Stimulated activated naive CD4-positive, alpha-beta T cell (primary cell): Measurements from ENCODE around the gene ALG9.

Source experiments
- DNase-seq, 6 experiments: peaks; one replicate each; lab custom pipeline; 2025; lab: John Stamatoyannopoulos, UW

ALG9 gene

GRCh38 chr11:111765984-111766833, 105.2 kb downstream of the ALG9 start, which contains the start of gene PPP2R1B:
Gene PPP2R1B (minus strand): TSS chr11:111766389. CDS start chr11:111766361, 28 bp downstream.
- peak; percentile 69 to 89 (median 78) for DNase-seq

DNA sequence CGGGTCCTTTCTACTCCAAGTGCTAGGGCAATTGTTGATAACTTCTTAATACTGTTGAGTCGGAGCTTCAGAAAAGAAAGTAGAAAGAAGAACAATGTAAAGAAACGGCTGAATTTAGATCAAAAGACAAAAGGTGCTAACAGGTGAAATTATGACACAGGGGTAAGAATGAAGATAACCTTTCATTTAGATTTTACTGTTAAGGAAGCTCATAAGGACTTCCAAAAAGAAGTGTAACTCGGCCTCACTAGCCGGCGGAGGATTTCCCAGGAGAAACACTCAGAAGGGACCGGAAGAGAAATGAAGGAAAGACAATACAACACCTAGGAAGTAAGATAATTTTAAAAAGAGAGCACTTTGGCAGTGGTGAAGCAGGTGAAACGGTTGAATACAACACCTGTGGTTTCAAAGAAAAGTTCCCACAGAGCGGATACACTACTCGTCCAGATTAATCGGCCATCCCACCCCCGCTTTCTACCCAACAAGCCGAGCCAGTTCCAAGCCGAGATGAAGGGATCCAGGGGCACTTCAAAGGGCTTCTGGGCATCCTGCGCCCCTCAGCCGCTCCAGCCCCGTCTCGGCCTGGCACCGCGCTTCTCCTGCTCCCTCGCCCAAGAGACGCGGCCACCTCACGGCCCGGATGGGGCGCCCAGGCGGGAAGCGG, 105.9 kb downstream of the ALG9 start:
- peak in 3 of 6 experiments; percentile 25 to 45 (median 42) for DNase-seq

- DNase-seq: no peak
Measured at GRCh38 chr11:111764621-111765020, 106.8 kb downstream of the ALG9 start.

GRCh38 chr11:111762981-111763643, 108.3 kb downstream of the ALG9 start:
- DNase-seq: no peak

- no peak for DNase-seq
Measured at GRCh38 chr11:111762526-111762925, 108.9 kb downstream of the ALG9 start.

DNA sequence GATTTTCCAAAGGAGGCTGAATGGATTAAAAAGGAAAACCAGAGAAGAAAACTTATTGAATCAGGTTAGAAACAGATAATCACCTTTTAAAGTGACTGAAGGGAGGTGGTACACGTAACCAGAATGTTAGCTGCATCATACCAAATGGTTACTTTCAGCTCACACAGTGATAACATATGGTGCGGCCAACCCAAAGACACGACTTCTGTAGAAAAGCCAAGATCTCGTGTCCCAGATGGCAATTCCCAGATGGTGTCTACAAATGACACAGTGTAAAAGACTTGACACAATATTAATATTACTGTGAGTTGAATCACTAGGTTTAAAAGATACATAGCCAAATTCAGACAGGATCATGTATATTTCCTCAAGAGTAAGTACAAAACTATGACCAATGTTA, 110.3 kb downstream of the ALG9 start:
- DNase-seq: no peak

GRCh38 chr11:111759778-111760407, 111.5 kb downstream of the ALG9 start:
- DNase-seq: no peak

GRCh38 chr11:111759376-111759775, 112.0 kb downstream of the ALG9 start:
- no peak for DNase-seq

DNA sequence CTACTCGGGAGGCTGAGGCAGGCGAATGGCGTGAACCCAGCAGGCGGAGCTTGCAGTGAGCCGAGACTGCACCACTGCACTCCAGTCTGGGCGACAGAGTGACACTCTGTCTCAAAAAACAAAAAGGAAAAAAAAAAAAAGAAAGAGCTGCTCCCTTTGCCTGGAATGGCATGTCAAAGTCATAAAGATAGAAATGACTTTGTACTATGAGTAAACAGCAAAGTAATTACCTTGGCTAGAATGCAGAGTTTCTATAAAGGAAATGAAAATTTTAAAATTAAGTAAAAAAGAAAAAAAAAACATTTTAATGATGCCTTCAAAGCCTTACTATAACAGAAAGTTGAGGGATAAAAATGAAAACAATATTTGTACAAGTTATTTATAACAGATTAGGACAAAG, 115.3 kb downstream of the ALG9 start:
- DNase-seq: no peak

DNA sequence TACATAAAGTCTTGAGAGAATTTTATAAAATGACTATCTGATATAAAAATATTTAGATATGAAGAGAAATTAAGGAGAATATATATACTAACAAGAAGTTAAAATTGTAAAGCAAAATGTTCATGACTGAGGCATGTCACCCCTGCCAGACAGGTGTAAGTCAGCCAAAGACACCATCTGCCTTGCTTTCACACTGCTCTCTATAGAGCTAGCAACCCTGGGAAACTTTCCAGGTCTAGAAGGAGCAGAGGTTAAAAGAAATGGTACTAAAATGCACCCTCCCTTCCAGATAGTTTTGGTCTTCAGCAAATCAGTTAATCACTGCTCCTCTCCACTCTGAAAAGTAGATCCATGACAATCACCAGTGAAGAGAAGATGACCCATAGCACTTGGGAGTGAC, 121.7 kb downstream of the ALG9 start:
- no peak for DNase-seq

- DNase-seq: no peak
Measured at GRCh38 chr11:111748035-111748804, 123.2 kb downstream of the ALG9 start.

DNA sequence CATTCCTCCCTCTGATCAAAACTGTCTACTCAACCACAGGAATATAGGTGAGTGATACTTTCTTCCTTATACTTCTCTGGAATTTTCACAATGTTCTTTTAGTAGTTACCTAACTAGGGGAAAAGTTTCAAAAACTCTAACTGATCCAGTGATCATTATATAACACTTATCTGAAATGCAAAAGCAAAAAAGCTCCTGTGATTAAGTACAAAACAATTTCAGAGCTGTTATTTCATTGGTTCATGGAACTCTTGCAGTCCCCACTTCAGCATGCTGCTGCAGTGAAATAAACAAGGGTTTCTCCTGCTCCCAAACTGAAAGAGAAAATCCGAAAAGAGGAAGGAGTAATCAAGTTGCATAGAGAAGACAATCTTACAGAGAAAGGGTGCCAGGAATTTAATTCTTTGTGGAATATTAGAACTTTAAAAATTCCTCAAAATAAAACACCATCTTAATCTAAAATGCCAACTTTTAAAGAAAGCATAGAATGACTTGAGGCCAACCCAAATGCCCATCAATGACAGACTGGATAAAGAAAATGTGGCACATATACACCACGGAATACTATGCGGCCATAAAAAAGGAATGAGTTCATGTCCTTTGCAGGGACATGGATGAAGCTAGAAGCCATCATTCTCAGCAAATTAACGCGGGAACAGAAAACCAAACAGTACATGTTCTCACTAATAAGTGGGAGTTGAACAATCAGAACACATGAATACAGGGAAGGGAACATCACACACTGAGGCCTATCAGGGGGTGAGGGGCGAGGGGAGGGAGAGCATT, 125.5 kb downstream of the ALG9 start:
- no peak for DNase-seq

- no peak for DNase-seq
Measured at GRCh38 chr11:111743700-111744099, 127.7 kb downstream of the ALG9 start.

- DNase-seq: no peak
Measured at GRCh38 chr11:111741751-111742150, 129.6 kb downstream of the ALG9 start.

- DNase-seq: no peak
Measured at GRCh38 chr11:111739299-111739698, 132.1 kb downstream of the ALG9 start.

DNA sequence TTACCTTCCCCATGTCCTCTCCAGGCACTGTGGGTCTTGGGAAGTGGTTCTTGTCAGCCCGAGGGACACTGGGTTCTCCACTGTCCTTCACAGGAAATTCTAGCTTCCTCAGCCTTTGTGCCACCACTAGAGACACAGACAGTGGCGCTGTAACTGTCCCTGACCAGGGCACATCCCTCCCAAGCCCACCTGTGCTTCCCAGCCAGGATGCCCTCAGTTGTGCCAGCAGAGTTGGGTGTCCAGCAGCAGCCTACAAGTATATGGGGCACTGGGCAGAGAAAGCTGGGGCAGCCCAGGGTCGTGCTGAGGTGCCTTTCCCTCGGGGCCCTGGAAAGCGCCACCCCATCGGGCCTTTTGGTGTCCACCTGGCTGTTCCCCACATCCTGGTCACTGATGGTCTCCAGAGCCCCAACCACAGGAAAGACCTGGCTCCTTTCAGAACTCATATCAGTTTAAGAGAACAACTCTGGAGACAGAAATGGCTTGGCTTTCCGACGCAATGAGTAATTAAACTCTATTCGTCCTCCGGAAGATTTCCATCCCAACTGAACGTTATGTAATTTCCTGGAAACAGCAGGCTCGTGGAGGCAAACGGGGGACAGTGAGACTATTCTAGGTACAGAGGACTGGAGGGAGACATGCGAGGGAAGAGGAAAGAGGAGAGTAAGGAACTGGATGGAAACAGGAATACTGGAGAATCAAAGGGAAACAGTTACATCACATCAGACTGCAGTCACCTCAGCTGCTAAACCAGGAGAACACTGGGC, 133.8 kb downstream of the ALG9 start:
- no peak for DNase-seq

DNA sequence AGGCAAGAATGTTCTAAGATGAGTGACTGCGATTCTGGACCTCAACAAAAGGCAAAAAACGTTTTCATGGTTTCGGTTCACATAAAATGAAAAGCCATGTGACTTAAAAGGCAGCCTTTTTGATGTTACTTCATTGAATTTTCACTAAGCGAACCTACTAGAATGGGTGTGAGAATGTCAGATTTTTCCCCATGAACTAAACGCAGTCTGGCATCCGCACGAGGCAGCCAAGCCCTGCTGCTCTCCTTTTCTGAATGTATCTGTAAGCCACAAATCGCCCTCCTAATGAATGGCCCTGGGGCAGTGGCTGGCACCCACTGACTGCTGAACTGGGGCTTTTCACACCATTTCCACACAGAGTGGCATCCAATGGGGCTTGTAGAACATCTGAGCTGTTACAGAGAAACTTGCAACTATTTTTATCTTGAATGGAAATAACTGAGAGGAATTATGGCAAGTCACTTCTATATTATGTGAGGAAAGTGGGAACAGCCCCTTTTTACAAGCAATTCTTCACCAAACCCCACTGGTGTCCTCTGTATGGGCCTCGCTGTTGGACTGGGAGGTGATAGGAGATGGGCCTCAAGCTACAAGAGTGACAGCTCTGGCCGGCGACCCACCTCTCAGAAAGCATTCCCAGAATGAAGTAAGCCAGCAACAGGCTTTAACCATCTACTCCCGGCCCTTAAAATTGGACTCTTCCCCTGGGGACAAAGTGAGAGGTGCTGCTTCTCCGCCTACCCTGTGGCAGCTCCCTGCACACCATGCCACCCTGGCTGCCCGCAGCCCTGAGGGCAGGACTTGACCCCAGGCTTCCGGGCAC, 134.5 kb downstream of the ALG9 start:
- DNase-seq: no peak
